HepG2 (cell line): ENCODE results near the gene PLD1. TPM values are rescaled to one million over a fixed set of nuclear protein-coding genes. Genes with fewer than 3 reads are reported as not detected.

Experiments used
- ADNP ChIP-seq: sonication (generic); formaldehyde crosslinking; IDR thresholded peaks from 2 replicates; pipeline ENCODE4 v1.4.0; 2020; ENCODE audit warnings: missing genetic modification reagents
- ARHGAP35 ChIP-seq: sonication (generic); formaldehyde crosslinking; IDR thresholded peaks from 2 replicates; pipeline ENCODE4 v1.9.0; 2022; ENCODE audit warnings: mild to moderate bottlenecking, inconsistent platforms, moderate library complexity, missing genetic modification reagents, borderline replicate concordance
- DMTF1 ChIP-seq: sonication (generic); formaldehyde crosslinking; IDR thresholded peaks from 2 replicates; pipeline ENCODE4 v1.4.0; 2020; ENCODE audit warnings: mild to moderate bottlenecking, missing genetic modification reagents
- FOXC1 ChIP-seq: sonication (generic); formaldehyde crosslinking; IDR thresholded peaks from 2 replicates; pipeline ENCODE4 v1.8.0; 2022; ENCODE audit warnings: mild to moderate bottlenecking, missing genetic modification reagents, borderline replicate concordance
- HNRNPUL1 ChIP-seq: fragments of 200-400 bp; formaldehyde crosslinking; IDR thresholded peaks from 2 replicates; pipeline ENCODE4 v1.6.1; 2017; ENCODE audit warnings: low read depth, mild to moderate bottlenecking, low read length, moderate library complexity
- KAT7 ChIP-seq: IDR thresholded peaks from 2 replicates; pipeline ENCODE4 v1.6.1; 2018; ENCODE audit warnings: borderline replicate concordance, missing compliant biosample characterization
- NFYB ChIP-seq: sonication (generic); formaldehyde crosslinking; IDR thresholded peaks from 2 replicates; pipeline ENCODE4 v1.4.0; 2020; ENCODE audit warnings: missing genetic modification reagents
- PAWR ChIP-seq: sonication (generic); formaldehyde crosslinking; IDR thresholded peaks from 2 replicates; pipeline ENCODE4 v1.4.0; 2020; ENCODE audit warnings: missing genetic modification reagents, mild to moderate bottlenecking, borderline replicate concordance
- RNF2 ChIP-seq: fragments of 450-650 bp; conservative IDR thresholded peaks from 2 replicates; pipeline ENCODE4 v1.6.1; 2016; ENCODE audit warnings: low read depth
- ZBTB20 ChIP-seq: sonication (generic); formaldehyde crosslinking; IDR thresholded peaks from 2 replicates; pipeline ENCODE4 v1.8.1; 2023; ENCODE audit warnings: missing genetic modification reagents, low read depth, mild to moderate bottlenecking, borderline replicate concordance
- ZFP91 ChIP-seq: sonication (generic); formaldehyde crosslinking; IDR thresholded peaks from 2 replicates; pipeline ENCODE4 v1.9.0; 2022; ENCODE audit warnings: missing genetic modification reagents, mild to moderate bottlenecking, borderline replicate concordance
- ZNF10 ChIP-seq: sonication (generic); formaldehyde crosslinking; IDR thresholded peaks from 2 replicates; pipeline ENCODE4 v1.4.0; 2020; ENCODE audit warnings: mild to moderate bottlenecking, low read depth, missing genetic modification reagents, borderline replicate concordance
- ZNF124 ChIP-seq: sonication (generic); formaldehyde crosslinking; IDR thresholded peaks from 2 replicates; pipeline ENCODE4 v1.4.0; 2020; ENCODE audit warnings: missing genetic modification reagents
- ZNF484 ChIP-seq: sonication (generic); formaldehyde crosslinking; IDR thresholded peaks from 2 replicates; pipeline ENCODE4 v1.5.1; 2020; ENCODE audit warnings: mild to moderate bottlenecking, low read depth, missing genetic modification reagents, borderline replicate concordance
- ZNF772 ChIP-seq: sonication (generic); formaldehyde crosslinking; IDR thresholded peaks from 2 replicates; pipeline ENCODE4 v1.5.0; 2020; ENCODE audit warnings: mild to moderate bottlenecking, missing genetic modification reagents
- polyA plus RNA-seq, 8 experiments: library from polyadenylated mRNA; depleted of rRNA in 3 of 8; stranded (reverse) in 7 of 8; unstranded in 1 of 8; fragments of >200 nt; fragmentation: Illumina TruSeq in 4 of 8; extraction: Trizol in 4 of 8; gene quantifications; 2 replicates each; pipeline versions ENCODE4 v1.2.1 to v1.2.3, GENCODE V29; 2011 to 2016; ENCODE audit warnings: low read depth in 4 of 8, missing spikeins in 1 of 8, mixed read lengths in 1 of 8; ENCODE audit not compliant: insufficient read depth in 1 of 8
- total RNA-seq, 5 experiments: library from RNA; depleted of rRNA; stranded (reverse); fragments of >200 nt; fragmentation: Illumina TruSeq; extraction: Trizol; gene quantifications; 2 replicates each; pipeline ENCODE4 v1.2.3, GENCODE V29; 2016; ENCODE audit warnings: low read depth in 1 of 5
- TF ChIP-seq, protein P1 (sequence below): sonication (generic); formaldehyde crosslinking; IDR thresholded peaks from 2 replicates; pipeline ENCODE4 v1.4.0; 2020; ENCODE audit warnings: mild to moderate bottlenecking, low read depth, missing genetic modification reagents
- TF ChIP-seq, protein P2 (sequence below): sonication (generic); formaldehyde crosslinking; IDR thresholded peaks from 2 replicates; pipeline ENCODE4 v1.4.0; 2020; ENCODE audit warnings: missing genetic modification reagents
- TF ChIP-seq, protein P3 (sequence below): sonication (generic); formaldehyde crosslinking; IDR thresholded peaks from 2 replicates; pipeline ENCODE4 v1.8.1; 2023; ENCODE audit warnings: mild to moderate bottlenecking, missing genetic modification reagents, borderline replicate concordance
- TF ChIP-seq, protein P4 (sequence below): sonication (generic); formaldehyde crosslinking; conservative IDR thresholded peaks from 2 replicates; pipeline ENCODE4 v1.5.0; 2020; ENCODE audit warnings: missing genetic modification reagents

Gene PLD1
- total and polyA plus RNA-seq, 2 of the 13 experiments (the other 11 are each of a cell fraction or from before 2014, with no cell fraction given): 27.1 to 59.4 TPM

GRCh38 chr3:171829841-171830517 is 19.7 kb upstream of the PLD1 start (continued):
- TF ChIP-seq DMTF1 (CRISPR knock-in tag): no peak
- no peak for TF ChIP-seq HNRNPUL1
- TF ChIP-seq PAWR (CRISPR knock-in tag): no peak
- TF ChIP-seq, protein P1, sequence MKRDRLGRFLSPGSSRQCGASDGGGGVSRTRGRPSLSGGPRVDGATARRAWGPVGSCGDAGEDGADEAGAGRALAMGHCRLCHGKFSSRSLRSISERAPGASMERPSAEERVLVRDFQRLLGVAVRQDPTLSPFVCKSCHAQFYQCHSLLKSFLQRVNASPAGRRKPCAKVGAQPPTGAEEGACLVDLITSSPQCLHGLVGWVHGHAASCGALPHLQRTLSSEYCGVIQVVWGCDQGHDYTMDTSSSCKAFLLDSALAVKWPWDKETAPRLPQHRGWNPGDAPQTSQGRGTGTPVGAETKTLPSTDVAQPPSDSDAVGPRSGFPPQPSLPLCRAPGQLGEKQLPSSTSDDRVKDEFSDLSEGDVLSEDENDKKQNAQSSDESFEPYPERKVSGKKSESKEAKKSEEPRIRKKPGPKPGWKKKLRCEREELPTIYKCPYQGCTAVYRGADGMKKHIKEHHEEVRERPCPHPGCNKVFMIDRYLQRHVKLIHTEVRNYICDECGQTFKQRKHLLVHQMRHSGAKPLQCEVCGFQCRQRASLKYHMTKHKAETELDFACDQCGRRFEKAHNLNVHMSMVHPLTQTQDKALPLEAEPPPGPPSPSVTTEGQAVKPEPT: no peak
- no peak for TF ChIP-seq ZNF10 (CRISPR knock-in tag)
- TF ChIP-seq, protein P2, sequence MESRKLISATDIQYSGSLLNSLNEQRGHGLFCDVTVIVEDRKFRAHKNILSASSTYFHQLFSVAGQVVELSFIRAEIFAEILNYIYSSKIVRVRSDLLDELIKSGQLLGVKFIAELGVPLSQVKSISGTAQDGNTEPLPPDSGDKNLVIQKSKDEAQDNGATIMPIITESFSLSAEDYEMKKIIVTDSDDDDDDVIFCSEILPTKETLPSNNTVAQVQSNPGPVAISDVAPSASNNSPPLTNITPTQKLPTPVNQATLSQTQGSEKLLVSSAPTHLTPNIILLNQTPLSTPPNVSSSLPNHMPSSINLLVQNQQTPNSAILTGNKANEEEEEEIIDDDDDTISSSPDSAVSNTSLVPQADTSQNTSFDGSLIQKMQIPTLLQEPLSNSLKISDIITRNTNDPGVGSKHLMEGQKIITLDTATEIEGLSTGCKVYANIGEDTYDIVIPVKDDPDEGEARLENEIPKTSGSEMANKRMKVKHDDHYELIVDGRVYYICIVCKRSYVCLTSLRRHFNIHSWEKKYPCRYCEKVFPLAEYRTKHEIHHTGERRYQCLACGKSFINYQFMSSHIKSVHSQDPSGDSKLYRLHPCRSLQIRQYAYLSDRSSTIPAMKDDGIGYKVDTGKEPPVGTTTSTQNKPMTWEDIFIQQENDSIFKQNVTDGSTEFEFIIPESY (CRISPR knock-in tag): peak; percentile 56; the same call in 1 of the 2 replicates
- TF ChIP-seq NFYB (CRISPR knock-in tag): no peak
- TF ChIP-seq, protein P3, sequence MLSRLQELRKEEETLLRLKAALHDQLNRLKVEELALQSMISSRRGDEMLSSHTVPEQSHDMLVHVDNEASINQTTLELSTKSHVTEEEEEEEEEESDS (CRISPR knock-in tag): no peak
- TF ChIP-seq ADNP (CRISPR knock-in tag): no peak
- TF ChIP-seq RNF2: no peak
- no peak for TF ChIP-seq ZNF484 (CRISPR knock-in tag)
- TF ChIP-seq KAT7 (CRISPR knock-in tag): 0 out of 2 replicates have a peak, but pooled peaks have one; percentile 70
- TF ChIP-seq ZFP91 (CRISPR knock-in tag): peak; percentile 71; the same call in 1 of the 2 replicates
- no peak for TF ChIP-seq ARHGAP35
- peak; percentile 91; the same call in 1 of the 2 replicates for TF ChIP-seq ZBTB20 (CRISPR knock-in tag)
- TF ChIP-seq FOXC1 (CRISPR knock-in tag): peak; percentile 79; the same call in 1 of the 2 replicates
- TF ChIP-seq, protein P4, sequence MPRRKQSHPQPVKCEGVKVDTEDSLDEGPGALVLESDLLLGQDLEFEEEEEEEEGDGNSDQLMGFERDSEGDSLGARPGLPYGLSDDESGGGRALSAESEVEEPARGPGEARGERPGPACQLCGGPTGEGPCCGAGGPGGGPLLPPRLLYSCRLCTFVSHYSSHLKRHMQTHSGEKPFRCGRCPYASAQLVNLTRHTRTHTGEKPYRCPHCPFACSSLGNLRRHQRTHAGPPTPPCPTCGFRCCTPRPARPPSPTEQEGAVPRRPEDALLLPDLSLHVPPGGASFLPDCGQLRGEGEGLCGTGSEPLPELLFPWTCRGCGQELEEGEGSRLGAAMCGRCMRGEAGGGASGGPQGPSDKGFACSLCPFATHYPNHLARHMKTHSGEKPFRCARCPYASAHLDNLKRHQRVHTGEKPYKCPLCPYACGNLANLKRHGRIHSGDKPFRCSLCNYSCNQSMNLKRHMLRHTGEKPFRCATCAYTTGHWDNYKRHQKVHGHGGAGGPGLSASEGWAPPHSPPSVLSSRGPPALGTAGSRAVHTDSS (CRISPR knock-in tag): no peak
- TF ChIP-seq ZNF772 (CRISPR knock-in tag): peak; percentile 38; the same call in 1 of the 2 replicates
- 0 out of 2 replicates have a peak, but pooled peaks have one; percentile 32 for TF ChIP-seq ZNF124 (CRISPR knock-in tag)
